NCI-H82 treated with DMSO at 0.1 percent for 48 hours (cell line): Measurements from ENCODE around the gene PCDH9.

Experiments
- DNase-seq: peaks from one replicate; lab custom pipeline; 2025; ENCODE audit not compliant: unreplicated experiment; lab: John Stamatoyannopoulos, UW

Gene PCDH9

DNA sequence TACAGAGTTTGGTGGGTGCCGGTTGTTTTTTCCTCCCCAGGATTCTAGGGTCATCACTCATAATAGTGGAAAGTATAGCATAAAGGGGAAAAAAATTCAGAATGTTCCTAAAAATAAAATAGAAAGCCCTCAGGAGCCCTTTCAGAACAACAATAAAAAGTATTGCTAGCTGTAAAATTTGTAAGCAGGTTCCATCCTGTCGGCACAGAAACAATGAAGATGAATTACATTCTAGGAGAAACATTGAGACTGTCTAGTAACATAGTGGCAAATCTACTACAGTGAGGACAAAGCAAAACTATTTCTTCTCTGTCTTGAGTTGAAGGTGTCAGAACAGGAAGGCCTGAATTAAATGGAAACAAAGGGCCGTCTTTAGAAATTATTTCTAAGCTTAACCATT, 870.7 kb downstream of the PCDH9 start:
- DNase-seq = no peak

DNA sequence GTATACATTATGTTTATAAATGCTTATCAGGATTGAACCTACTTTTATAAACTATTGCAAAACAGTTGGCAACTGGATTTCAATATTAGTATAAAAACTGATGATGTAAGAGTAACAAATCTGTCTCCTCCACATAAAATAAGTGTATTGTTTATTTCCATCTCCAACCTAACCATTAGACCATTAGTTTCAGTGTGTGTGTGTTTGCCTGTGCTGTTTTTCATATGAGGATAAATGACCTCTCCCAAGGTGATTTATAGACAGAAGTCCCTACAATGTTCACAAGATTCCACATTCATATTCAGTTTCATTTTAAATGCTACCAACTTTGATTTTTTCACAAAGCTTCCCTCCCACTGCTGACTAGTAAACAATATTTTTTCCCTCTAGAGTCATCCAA, 871.6 kb downstream of the PCDH9 start:
- DNase-seq = no peak

DNA sequence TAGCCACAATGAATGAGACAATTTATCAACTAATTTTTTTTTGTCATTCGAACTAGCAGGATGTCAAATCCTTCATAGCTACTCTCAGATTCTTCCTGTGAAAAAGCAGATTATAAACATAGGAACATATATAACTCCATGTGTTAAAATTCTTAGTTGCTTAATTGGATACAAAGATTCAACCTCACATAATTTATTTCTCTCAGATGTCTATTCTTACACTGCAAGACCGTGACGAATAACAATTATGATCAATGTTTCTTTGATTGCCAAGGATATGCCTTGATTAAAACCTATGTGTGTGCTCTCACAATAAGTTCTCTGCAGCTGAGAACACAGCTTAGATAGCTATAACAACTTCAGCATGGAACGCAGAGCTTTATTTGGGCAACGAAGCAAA, 872.7 kb downstream of the PCDH9 start:
- no peak for DNase-seq

DNA sequence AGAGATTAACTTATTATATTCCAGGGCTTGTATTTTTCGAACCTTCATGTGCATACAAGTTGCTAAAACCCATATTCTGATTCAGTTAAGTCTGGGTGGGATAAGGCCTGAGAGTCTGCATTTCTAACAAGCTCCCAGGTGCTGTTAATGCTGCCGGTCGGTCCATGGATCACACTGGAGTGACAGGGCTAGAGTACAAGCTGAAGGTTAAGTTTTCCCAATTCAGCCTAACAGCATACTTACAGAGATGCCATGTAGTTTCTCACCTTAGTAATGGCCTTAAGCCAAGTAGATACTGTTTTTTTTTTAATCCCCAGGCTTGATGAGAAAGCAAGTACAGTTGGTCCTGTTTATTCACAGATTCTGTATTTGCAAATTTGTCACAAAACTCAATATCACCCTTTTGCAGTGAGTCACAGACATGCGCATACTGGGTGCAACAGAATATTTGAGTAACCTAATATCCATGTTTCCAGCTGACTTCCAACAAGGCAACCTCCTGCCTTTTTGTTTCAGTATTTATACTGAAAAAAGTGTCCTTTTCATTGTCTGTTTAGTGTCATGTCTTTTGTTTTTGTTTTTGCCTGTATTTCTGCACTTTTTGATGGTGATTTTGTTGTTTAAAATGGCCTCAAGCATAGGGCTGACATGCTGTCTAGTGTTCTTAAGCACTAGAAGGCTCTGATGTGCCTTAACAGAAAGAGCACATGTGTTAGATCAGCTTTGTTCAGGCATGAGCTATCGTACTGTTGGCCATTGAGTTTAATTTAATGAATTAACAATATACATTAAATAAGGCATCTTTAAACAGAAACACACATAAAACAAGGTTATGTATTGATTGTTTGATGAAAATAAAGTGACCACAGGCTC, 875.0 kb downstream of the PCDH9 start:
- DNase-seq = no peak

DNA sequence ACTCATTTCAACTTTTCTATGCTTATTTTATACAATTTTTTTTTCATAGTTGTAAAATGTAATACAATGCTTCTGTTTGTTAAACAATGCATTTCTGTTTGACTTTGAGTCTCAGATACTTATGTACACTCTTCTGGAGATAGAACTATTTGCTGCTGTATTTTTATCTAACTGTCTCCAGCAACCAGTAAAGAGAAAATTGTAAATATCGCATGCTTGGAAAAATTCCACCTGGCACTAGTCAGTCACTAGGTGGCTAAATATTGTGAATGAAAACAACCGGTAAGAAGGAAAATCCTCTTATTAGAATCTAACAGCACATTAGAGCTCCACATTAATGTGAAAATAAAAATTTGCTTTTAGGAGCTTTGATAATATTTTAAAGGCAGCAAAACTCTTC, 876.5 kb downstream of the PCDH9 start:
- no peak for DNase-seq

DNA sequence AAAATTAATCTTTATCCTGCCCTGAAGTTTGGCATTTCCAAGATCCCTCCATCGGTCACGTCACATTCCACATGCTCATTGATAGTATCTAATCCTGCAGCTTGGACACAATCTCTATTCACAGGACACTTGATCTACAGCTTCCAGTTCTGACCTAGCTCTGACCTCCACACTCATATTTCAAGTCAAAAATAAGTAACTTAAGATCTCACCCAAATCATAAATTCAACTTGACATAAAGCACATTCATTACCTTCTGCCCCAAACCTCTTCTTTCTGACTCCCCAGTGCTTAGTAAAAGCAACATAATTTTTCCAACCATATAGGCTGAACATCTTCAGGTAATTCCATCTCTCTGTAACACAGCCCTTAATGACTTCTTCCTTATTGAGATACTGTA, 880.2 kb downstream of the PCDH9 start:
- no peak for DNase-seq

DNA sequence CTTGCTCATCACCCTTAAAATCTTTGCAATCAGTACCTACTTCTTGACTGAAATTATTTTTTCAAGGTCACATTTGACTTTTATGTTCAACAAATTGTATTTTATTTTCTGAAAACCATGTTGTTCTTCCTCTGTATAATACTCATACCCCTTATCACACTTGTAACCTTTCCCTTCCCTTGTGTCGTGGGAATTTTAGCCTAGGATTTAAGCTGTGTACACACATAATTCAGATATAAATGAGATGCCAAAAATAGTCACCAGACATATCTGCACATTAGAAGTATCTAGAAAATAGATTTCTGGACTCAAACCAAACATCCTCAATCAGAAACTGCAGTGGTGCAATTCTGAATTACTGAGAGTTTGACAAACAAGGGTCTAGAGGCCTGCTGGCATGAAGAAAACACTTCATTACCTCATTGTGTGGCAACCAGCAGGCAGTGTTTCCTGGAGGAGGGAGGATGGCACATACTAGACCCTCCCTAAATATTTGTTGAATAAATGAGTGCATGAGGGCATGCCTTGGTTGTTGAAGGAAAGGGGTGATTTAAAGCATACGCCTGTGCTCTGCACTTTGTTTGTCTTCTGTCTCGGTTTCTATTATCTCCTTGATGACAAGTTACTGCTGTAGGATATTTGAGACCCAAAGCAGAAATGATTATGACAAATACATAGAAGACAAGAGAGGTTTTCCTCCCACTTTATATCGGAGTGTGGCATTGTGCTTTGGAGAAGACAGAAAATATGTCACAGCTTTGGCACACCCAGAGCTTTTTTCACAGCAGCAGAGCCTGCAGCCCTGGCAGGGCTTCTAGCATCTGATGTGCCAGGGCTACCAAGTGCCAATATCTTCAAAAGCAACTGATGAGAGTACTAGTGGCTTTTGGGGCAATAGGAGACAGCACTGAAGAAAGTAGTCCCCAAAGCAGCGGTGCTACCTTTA, 881.1 kb downstream of the PCDH9 start:
- DNase-seq = no peak

DNA sequence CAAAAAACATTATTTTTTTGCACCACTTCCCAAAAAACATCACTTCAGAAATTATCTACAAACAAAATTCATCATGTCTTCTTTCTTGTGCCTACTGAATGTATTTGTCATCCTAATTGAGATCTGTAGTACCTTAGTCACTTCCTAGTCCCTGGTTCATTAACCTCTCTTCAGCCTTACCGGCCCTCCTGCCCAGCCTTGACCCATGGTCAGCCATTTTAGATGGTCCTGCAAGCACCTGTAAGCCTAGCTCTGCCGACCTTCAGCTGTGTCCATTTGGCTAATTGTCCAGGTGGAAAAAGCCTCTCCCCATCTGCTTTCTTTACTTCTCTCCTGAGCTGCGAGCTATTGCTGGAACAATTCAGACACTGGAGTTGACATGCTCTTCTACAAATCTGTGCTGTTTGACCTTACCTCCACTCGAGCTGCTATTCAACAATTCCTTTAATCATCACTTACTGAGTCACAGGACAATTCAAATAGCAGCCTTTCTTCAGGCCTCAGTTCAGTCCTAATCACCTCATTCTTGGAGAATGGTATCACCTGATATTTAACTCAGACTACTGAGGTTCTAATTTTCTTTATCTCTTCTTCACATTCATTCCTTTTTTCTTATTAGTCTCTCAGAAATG, 882.5 kb downstream of the PCDH9 start:
- DNase-seq = no peak

DNA sequence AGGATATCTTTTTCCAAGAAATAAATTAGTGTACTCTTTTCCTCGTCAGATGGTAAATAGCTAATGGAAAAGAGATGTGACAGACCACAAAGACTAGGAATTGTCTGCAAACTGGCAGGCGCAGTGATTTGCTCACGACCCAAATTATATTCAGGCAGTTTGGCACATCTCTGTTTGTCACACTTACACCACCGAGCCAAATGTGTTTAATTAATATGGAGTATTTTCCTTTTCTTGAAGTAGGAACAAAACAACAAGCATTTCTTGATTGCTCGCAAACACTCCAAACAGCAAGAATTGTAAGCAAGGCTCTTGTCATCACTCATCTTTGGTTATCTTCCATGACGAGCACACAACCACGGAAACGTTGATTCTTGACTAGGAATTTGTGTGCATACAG, 884.2 kb downstream of the PCDH9 start:
- DNase-seq = no peak

DNA sequence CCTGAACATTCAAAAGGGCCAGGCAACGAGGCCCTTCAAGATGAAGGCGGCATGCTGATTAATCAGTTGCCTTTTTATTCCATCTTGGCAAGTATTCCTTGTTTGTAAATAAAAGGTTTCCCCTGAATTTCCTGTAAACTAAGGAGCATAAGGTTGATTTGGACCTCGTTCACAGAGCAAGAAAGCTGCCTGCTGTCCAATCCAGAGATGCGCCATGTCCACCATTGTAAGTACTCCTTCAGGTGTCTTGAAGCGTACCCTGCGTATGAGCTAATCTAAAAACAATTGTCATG, 884.7 kb downstream of the PCDH9 start:
- no peak for DNase-seq

DNA sequence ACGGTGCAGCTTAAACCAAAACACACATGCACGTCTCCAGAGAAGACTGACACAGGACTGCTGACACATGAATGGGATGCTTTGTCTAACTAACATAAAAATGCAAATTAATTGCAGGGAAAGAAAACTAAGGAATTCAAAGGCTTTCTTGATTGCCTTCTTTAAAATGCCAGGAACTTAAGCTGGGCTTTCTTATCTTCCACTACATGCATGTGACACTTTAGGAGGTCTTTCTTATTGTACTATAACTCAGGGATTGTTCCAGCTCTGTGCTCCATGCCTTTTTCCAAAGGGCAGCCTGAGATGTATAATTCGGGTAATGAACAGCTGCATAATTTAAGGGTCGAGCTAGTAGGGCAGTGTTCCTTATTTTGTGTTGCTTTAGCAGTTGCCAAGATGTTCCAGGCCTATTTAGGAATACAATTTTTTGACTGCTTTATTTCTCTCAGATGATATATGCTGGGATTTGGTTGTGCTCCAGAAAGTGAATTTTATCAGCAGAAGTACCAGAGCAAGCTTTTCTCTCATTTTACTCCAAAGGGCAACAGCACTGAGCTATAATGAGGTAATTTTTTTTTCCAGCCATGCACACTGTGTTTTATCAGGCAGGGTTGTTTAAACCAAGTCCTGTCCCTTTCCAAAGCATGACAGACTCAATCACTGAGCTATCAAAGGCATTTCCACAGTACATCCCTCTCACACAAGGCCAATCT, 885.2 kb downstream of the PCDH9 start:
- DNase-seq = no peak

DNA sequence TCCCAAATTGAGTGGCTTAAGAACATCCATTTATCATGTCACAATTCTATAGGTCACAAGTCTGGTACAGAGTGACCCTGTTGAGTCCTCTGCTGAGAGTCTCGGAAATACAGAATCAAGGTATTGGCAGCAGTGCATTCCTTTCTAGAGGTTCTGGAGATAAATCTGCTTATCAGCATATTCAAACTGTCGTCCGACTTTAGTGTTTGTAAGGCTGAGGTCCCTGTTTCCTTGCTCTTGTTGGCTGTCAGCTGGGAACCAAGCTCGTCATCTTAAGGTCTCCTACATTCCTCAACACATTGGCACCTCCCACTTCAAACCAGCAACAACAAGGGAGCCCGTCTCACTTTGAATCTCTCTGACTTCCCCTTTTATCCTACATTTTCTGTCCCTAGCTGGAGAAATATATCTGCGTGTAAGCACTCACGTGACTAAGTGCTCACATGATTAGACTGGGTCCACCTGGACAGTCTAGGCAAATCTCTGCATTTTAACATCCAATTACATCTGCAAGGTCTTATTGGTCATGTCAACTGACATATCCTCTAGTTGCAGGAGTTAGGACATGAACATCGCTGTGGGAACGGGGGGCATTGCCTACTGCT, 886.8 kb downstream of the PCDH9 start:
- DNase-seq = no peak

DNA sequence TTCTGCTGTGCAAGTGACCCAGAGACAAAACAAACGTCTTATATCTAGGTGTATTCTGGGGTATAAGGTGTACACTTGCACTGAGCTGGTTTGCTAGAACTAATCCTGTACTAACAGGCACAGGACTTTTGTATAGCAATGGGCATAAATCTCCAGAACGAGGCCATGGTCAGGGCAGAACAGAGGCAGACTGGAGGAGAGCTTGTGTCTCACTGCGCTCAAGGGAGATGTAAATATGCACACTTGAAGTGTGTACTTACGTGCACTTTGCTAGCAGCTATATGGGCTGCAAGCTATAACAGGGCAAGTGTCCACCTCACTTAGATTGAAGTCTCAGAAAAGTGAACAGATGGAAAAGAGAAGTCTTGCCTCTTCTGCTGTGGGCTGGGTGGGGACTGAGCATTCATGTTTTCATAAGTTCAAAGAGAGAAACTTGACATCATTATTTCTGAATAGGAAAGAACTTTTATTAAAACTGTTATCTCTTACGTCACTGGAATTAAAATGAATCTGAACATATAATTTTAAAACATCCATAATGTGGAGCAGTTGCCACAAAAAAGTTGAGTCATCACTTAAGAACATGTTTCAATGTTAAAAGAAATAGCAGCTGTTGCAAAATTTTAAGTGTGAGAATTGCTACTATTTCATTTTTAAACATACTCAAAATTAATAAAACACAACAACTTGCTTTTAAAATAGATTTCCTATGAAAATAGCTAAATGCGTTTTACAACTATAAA, 888.3 kb downstream of the PCDH9 start:
- no peak for DNase-seq

DNA sequence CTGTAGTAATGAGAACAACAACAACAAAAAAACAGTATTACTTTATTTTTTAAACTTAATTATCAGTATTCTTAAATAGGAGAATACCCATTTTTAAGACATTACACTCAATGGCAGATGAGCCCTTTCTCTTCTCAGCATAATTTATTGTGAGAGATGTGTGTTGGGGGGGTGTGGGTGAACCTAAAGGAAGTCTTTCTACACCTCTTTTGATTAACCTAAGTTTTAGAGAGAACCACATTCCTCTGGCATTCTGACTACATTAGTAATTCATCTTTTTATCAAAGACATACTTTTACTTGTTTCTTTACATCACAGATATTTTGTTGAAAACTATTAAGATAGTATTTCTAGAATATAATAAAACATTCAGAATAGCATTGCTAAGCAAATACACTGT, 890.9 kb downstream of the PCDH9 start:
- no peak for DNase-seq

DNA sequence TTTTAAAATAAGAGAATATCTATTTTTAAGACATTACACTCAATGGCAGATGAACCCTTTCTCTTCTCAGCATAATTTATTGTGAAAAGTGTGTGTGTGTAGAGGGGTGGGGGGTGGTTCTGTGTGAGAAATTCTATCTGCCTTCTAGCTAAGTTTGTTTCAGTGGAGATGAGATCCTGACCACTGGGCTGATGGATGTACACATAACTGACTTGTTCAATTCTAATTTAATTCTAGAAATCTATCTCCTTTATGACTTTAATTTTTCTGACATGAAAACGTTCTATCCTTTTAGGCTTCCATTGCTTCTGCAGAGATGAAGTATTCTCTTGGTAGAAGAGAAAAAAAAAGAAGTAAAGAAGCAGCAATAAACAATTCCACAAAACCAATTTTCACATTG, 891.6 kb downstream of the PCDH9 start:
- no peak for DNase-seq

DNA sequence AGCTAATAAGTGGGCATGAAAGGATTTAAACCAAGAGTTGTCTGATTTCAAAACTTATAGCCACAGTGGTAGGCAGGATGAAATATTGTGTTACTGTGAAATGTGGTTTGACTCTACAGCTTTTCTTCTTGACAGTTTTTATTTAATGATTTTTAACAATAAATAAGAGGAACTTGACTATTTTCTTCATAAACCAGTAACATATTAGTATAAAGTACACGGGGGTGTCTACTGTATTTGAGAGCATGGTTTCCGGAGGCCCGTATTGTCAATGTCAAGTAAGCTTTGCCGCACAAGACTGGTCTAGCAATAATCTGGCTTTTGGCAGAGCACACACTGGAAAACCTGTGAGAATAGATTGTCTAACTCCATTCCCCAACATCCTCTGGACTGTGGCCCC, 894.5 kb downstream of the PCDH9 start:
- no peak for DNase-seq

DNA sequence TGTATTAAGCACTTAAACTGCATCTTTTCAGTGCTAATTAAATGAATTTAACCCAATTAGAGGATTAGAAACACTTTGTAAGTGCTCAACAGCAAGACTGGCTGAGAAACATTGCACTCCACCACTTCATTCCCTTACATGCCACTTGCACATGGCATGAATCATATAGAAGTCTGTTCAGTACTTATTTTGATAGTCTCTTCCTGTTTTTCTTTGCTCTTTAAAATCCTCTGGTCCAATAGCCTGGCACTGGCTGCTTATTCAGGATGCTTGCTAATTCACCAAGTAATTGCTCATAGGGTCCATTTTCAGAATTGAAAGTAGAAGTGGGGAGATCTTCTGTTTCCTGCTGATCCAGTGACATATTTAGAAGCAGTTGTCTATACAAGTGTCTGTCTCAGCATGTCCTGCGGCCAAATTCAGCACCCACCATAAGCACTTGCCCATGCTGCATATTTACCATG, 900.1 kb downstream of the PCDH9 start:
- DNase-seq = peak; percentile 73

DNA sequence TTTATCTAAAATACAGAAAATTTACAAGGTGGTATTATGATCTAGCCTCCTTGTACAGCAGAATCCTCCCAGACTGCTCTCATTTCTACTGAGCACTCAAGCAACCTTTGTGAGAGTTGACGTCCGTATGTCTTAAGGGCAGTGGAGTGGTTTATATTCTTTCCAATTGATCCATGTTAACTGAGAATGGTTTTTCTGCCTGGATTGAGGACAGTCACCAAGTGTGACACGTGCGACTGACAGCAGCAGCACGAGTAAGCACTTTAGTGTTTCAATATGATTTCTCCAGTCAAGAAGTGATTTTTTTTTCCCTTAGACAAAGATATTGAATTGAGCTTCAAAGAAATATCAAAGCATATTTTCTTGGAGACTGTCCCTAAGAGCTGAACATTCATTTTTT, 901.7 kb downstream of the PCDH9 start:
- no peak for DNase-seq

DNA sequence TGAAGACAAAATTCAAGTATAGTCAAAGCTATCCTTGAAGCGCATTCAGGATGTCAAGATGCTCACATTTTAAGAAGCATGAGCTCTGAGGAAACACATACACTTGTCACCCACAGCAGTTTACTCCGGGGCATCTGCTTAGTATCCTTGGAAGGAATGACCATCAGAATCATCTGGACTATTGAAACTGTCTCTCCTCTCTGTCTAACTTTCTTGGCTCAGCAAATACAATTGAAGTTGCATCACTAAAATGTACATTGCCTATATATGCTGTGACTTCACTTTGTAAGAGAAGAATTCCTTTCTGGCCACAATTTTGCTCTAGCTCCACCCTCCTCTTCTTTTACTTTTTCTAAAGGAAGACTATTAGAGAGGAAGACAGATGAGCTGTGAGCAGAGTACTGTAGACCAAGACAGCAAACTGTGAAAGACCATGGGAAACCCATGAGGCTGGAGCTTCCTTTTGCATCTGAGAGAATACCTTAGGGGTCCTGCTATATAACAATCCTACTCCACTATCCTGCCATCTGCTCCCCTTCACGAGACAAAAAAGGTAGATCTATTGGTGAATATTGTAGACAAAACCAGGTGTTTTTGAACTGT, 906.3 kb downstream of the PCDH9 start:
- DNase-seq = no peak

DNA sequence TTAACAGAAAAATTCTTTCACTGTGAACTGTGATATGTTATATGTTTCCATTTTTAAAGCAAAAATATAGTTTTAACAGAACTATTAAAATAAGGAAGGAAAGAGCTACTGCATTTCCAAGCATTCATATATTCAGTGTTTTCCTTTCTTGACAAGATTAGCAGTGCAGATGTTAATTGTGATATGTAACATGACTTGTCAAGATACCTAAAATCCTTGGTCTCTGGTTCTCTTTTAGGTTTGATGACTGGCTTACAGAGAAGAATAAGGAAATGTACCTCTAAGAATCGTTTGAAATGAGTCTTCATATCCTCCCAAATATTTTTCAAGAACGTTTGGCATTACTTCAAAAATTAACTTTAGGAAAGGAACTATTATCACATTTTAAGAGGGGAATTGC, 907.2 kb downstream of the PCDH9 start:
- DNase-seq = no peak
